GM23338 (cell line): ENCODE measurements around the gene C2CD3. TPM values are rescaled to one million over a fixed set of nuclear protein-coding genes. Genes with fewer than 3 reads are reported as not detected.

Source experiments
- ATAC-seq: fragments of 200-7000 bp; cut with Tn5 transposase; 3 replicates; pipeline ENCODE4 v1.9.1; 2020
- DNase-seq: peaks from one replicate; pipeline ENCODE4 v3.0.0-alpha.2; 2015; ENCODE audit warnings: low spot score
- H2AFZ ChIP-seq: fragments of 200-600 bp; sonication (generic); 2 replicates; pipeline ENCODE4 v1.8.0; 2016; ENCODE audit warnings: antibody characterized with exemption, mild to moderate bottlenecking, moderate library complexity
- H3F3A ChIP-seq: fragments of 200-600 bp; sonication (generic); replicated peaks from 2 replicates; pipeline ENCODE4 v1.8.0; 2017; ENCODE audit warnings: antibody characterized with exemption, mixed run types, low read depth
- H3K27ac ChIP-seq: fragments of 200-600 bp; sonication (generic); 2 replicates; pipeline ENCODE4 v1.6.1; 2016; ENCODE audit warnings: low read depth
- H3K27me3 ChIP-seq: fragments of 200-600 bp; sonication (generic); 2 replicates; pipeline ENCODE4 v1.8.0; 2016; ENCODE audit warnings: mild to moderate bottlenecking, mixed run types, moderate library complexity; ENCODE audit not compliant: insufficient read depth
- H3K36me3 ChIP-seq: fragments of 200-600 bp; sonication (generic); 2 replicates; pipeline ENCODE4 v1.8.0; 2016; ENCODE audit warnings: mild to moderate bottlenecking; ENCODE audit not compliant: insufficient read depth
- H3K4me1 ChIP-seq: fragments of 200-600 bp; sonication (generic); 2 replicates; pipeline ENCODE4 v1.8.0; 2016; ENCODE audit warnings: mild to moderate bottlenecking, moderate library complexity; ENCODE audit not compliant: insufficient read depth
- H3K4me2 ChIP-seq: fragments of 200-600 bp; sonication (generic); 2 replicates; pipeline ENCODE4 v1.7.1; 2017; ENCODE audit warnings: mixed run types
- H3K4me3 ChIP-seq: fragments of 200-600 bp; sonication (generic); 2 replicates; pipeline ENCODE4 v1.6.1; 2016; ENCODE audit warnings: mixed run types
- H3K79me2 ChIP-seq: fragments of 200-600 bp; sonication (generic); replicated peaks from 2 replicates; pipeline ENCODE4 v1.8.0; 2017; ENCODE audit warnings: mild to moderate bottlenecking; ENCODE audit not compliant: insufficient read depth
- H3K9me2 ChIP-seq: fragments of 200-600 bp; sonication (generic); 2 replicates; pipeline ENCODE4 v1.8.0; 2017; ENCODE audit not compliant: insufficient read depth
- H4K20me1 ChIP-seq: fragments of 200-600 bp; sonication (generic); replicated peaks from 2 replicates; pipeline ENCODE4 v1.8.0; 2017; ENCODE audit warnings: mild to moderate bottlenecking; ENCODE audit not compliant: insufficient read depth
- H3K27ac Mint-ChIP-seq: 2 replicates; pipeline ENCODE4 v1.8.0; 2020; ENCODE audit warnings: inconsistent platforms, mild to moderate bottlenecking, moderate library complexity, mixed read lengths
- H3K27me3 Mint-ChIP-seq: 3 replicates; pipeline ENCODE4 v1.8.0; 2022; ENCODE audit warnings: low read depth, mild to moderate bottlenecking, moderate library complexity, mixed read lengths, inconsistent platforms; ENCODE audit not compliant: insufficient read depth, poor library complexity
- H3K36me3 Mint-ChIP-seq: 3 replicates; pipeline ENCODE4 v1.8.0; 2021; ENCODE audit warnings: low read depth, mild to moderate bottlenecking, inconsistent platforms, moderate library complexity, mixed read lengths
- H3K4me1 Mint-ChIP-seq: 3 replicates; pipeline ENCODE4 v1.8.0; 2020; ENCODE audit warnings: mild to moderate bottlenecking, inconsistent platforms, mixed read lengths
- H3K4me3 Mint-ChIP-seq: 3 replicates; pipeline ENCODE4 v1.8.0; 2021; ENCODE audit warnings: moderate library complexity, mild to moderate bottlenecking, inconsistent platforms, mixed read lengths
- H3K9me3 Mint-ChIP-seq: 3 replicates; pipeline ENCODE4 v1.8.0; 2020; ENCODE audit warnings: moderate library complexity, mild to moderate bottlenecking, inconsistent platforms, mixed read lengths
- CREB1 ChIP-seq: fragments of 250-450 bp; sonication (Bioruptor Pico); IDR thresholded peaks from 2 replicates; pipeline ENCODE4 v1.5.0; 2020; ENCODE audit warnings: low read depth, mild to moderate bottlenecking, moderate library complexity
- EZH2 ChIP-seq: fragments of 200-600 bp; sonication (generic); IDR thresholded peaks from one replicate; pipeline ENCODE4 v1.8.0; 2017; ENCODE audit warnings: antibody characterized with exemption, mild to moderate bottlenecking, low read depth; ENCODE audit not compliant: unreplicated experiment
- EZH2phosphoT487 ChIP-seq: fragments of 200-600 bp; sonication (generic); IDR thresholded peaks from one replicate; pipeline ENCODE4 v1.8.1; 2018; ENCODE audit warnings: antibody characterized with exemption; ENCODE audit not compliant: unreplicated experiment
- JUNB ChIP-seq: IDR thresholded peaks from one replicate; pipeline ENCODE4 v1.6.1; 2016; ENCODE audit warnings: antibody characterized with exemption; ENCODE audit not compliant: unreplicated experiment
- REST ChIP-seq: IDR thresholded peaks from one replicate; pipeline ENCODE4 v1.6.1; 2018; ENCODE audit warnings: antibody characterized with exemption; ENCODE audit not compliant: unreplicated experiment
- STAT1 ChIP-seq: IDR thresholded peaks from one replicate; pipeline ENCODE4 v1.6.1; 2016; ENCODE audit warnings: antibody characterized with exemption; ENCODE audit not compliant: unreplicated experiment
- ZNF331 ChIP-seq: fragments of 250-450 bp; sonication (Bioruptor Pico); IDR thresholded peaks from 2 replicates; pipeline ENCODE4 v1.5.0; 2020; ENCODE audit warnings: low read depth, mild to moderate bottlenecking, moderate library complexity
- ZNF462 ChIP-seq: fragments of 250-450 bp; sonication (Bioruptor Pico); IDR thresholded peaks from 2 replicates; pipeline ENCODE4 v1.5.0; 2020; ENCODE audit warnings: mild to moderate bottlenecking, moderate library complexity
- polyA plus RNA-seq: library from polyadenylated mRNA; unstranded; fragments of >200 nt; fragmentation: Nextera tagmentation; extraction: Ambion mirVana; gene quantifications from 2 replicates; pipeline ENCODE4 v1.2.1, GENCODE V29; 2016
- total RNA-seq: library from RNA; depleted of rRNA; stranded (reverse); fragments of >200 nt; shearing (Covaris generic); gene quantifications from 2 replicates; pipeline ENCODE4 v1.2.3, GENCODE V29; 2014

The C2CD3 gene
- total and polyA plus RNA-seq, 2 experiments from 2014 or later: 15.5 to 29.5 TPM

- no peak overlapping the region for H3K4me3 ChIP-seq
- no peak for TF ChIP-seq ZNF331
- TF ChIP-seq JUNB: no peak
- TF ChIP-seq EZH2phosphoT487: no peak
- TF ChIP-seq STAT1: no peak
- no peak for TF ChIP-seq EZH2
- no peak for TF ChIP-seq REST
- TF ChIP-seq CREB1 (CRISPR knock-in tag): no peak
- Mint-ChIP-seq H3K9me3 (no peaks in the 10 kb centered on the region), H3K27ac (no peak overlapping the region), H3K36me3 (peaks cover 16% of the 10 kb centered on the region), H3K27me3 (peaks cover 4% of the 10 kb centered on the region), H3K4me1 (peaks cover 10% of the 10 kb centered on the region; the same call in 2 of the 3 replicates), H3K4me3 (no peak overlapping the region)
- H3K9me2 ChIP-seq: no peaks in the 10 kb centered on the region; the same call in 1 of the 2 replicates
- H3K4me1 ChIP-seq: 0 out of 2 replicates have a peak, but pooled peaks cover 3% of the 10 kb centered on the region
- H3K79me2 ChIP-seq: no peaks in the 10 kb centered on the region
- H4K20me1 ChIP-seq: no peaks in the 10 kb centered on the region
- H3K4me2 ChIP-seq: no peak overlapping the region
- no peaks in the 10 kb centered on the region for H3K36me3 ChIP-seq
- no peaks in the 10 kb centered on the region for H3K27me3 ChIP-seq
- H3F3A ChIP-seq: no peaks in the 10 kb centered on the region
- ATAC-seq: no peak
- H2AFZ ChIP-seq: no peak overlapping the region
- no peak for DNase-seq
- no peak overlapping the region for H3K27ac ChIP-seq
These were observed 155.9 kb downstream of the C2CD3 start for GRCh38 chr11:74014880-74015279.

GRCh38 chr11:74013141-74013540 lies 157.7 kb downstream of the C2CD3 start:
- Histone ChIP-seq H3K27me3 (no peaks in the 10 kb centered on the region), H3K27ac (no peak overlapping the region), H3F3A (no peaks in the 10 kb centered on the region), H4K20me1 (no peaks in the 10 kb centered on the region), H3K9me2 (no peaks in the 10 kb centered on the region; the same call in 1 of the 2 replicates), H2AFZ (no peak overlapping the region), H3K79me2 (no peaks in the 10 kb centered on the region), H3K4me1 (0 out of 2 replicates have a peak, but pooled peaks cover 5% of the 10 kb centered on the region), H3K4me3 (no peak overlapping the region), H3K36me3 (no peaks in the 10 kb centered on the region), H3K4me2 (no peak overlapping the region)
- Mint-ChIP-seq H3K36me3 (peaks cover 16% of the 10 kb centered on the region), H3K9me3 (no peaks in the 10 kb centered on the region), H3K27ac (no peak overlapping the region), H3K4me1 (peaks cover 17% of the 10 kb centered on the region), H3K4me3 (no peak overlapping the region), H3K27me3 (peaks cover 7% of the 10 kb centered on the region)
- DNase-seq (no peak), ATAC-seq (no peak)
- TF ChIP-seq JUNB (no peak), CREB1 (CRISPR knock-in tag) (no peak), ZNF331 (no peak), ZNF462 (no peak), EZH2phosphoT487 (no peak), REST (no peak)
